Ishikawa (cell line): ENCODE measurements around the gene SAP30.
A peak's percentile ranks its signal among the peaks of the same experiment; 100 is the strongest.

Experiments used
- CEBPB ChIP-seq: IDR thresholded peaks from 2 replicates; pipeline ENCODE4 v1.6.1; 2012
- CREB1 ChIP-seq: IDR thresholded peaks from 2 replicates; pipeline ENCODE4 v1.6.1; 2012; ENCODE audit warnings: low read depth
- EGR1 ChIP-seq: IDR thresholded peaks from 2 replicates; pipeline ENCODE4 v1.6.1; 2012
- EP300 ChIP-seq: IDR thresholded peaks from 2 replicates; pipeline ENCODE4 v1.6.1; 2012; ENCODE audit warnings: borderline replicate concordance
- FOXM1 ChIP-seq: IDR thresholded peaks from 2 replicates; pipeline ENCODE4 v1.6.1; 2012; ENCODE audit warnings: low read depth, borderline replicate concordance
- NFIC ChIP-seq: IDR thresholded peaks from 2 replicates; pipeline ENCODE4 v1.6.1; 2012
- RAD21 ChIP-seq: IDR thresholded peaks from 2 replicates; pipeline ENCODE4 v1.6.1; 2012; ENCODE audit warnings: low read depth
- TAF1 ChIP-seq: IDR thresholded peaks from 2 replicates; pipeline ENCODE4 v1.6.1; 2012; ENCODE audit warnings: low read depth, mild to moderate bottlenecking
- TCF12 ChIP-seq: IDR thresholded peaks from 2 replicates; pipeline ENCODE4 v1.6.1; 2012; ENCODE audit warnings: low read depth
- TEAD4 ChIP-seq: IDR thresholded peaks from 2 replicates; pipeline ENCODE4 v1.6.1; 2012
- YY1 ChIP-seq: IDR thresholded peaks from 2 replicates; pipeline ENCODE4 v1.6.1; 2012; ENCODE audit warnings: low read depth
- ZBTB7A ChIP-seq: IDR thresholded peaks from 2 replicates; pipeline ENCODE4 v1.6.1; 2012; ENCODE audit warnings: low read depth
- TF ChIP-seq, protein P1 (sequence below): IDR thresholded peaks from 2 replicates; pipeline ENCODE4 v1.6.1; 2012
- TF ChIP-seq, protein P2 (sequence below): IDR thresholded peaks from 2 replicates; pipeline ENCODE4 v1.6.1; 2012; ENCODE audit warnings: low read depth, mild to moderate bottlenecking
- TF ChIP-seq, protein P3 (sequence below): IDR thresholded peaks from 2 replicates; pipeline ENCODE4 v1.6.1; 2012

Gene SAP30

DNA sequence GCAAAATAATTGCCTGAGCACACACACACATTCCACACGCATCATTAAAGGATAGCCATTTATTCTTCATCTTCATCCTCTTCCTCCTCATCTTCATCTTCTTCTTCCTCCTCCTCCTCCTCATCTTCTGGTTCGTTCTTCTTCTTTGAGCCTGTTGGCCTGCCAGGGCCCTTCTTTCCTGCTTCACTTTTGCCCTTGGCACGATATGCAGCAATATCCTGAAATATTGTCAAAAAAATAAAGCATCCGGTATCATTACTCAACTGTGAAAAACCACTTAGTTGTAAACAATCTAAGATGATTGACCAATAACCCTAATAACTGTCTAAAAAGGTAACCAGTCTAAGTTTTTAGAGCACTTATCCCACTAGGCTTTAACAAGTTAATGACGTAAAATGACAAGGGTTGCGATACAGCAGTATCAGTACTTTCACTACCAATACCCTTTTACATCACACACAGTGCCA is 38.7 kb upstream of the SAP30 start:
- TF ChIP-seq FOXM1 (no peak), TAF1 (no peak), TEAD4 (no peak), EGR1 (no peak), EP300 (no peak), NFIC (no peak), RAD21 (no peak), YY1 (no peak), ZBTB7A (no peak), CEBPB (no peak), CREB1 (no peak), TCF12 (no peak)
- TF ChIP-seq, protein P1, sequence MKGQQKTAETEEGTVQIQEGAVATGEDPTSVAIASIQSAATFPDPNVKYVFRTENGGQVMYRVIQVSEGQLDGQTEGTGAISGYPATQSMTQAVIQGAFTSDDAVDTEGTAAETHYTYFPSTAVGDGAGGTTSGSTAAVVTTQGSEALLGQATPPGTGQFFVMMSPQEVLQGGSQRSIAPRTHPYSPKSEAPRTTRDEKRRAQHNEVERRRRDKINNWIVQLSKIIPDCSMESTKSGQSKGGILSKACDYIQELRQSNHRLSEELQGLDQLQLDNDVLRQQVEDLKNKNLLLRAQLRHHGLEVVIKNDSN = no peak
- TF ChIP-seq, protein P2, sequence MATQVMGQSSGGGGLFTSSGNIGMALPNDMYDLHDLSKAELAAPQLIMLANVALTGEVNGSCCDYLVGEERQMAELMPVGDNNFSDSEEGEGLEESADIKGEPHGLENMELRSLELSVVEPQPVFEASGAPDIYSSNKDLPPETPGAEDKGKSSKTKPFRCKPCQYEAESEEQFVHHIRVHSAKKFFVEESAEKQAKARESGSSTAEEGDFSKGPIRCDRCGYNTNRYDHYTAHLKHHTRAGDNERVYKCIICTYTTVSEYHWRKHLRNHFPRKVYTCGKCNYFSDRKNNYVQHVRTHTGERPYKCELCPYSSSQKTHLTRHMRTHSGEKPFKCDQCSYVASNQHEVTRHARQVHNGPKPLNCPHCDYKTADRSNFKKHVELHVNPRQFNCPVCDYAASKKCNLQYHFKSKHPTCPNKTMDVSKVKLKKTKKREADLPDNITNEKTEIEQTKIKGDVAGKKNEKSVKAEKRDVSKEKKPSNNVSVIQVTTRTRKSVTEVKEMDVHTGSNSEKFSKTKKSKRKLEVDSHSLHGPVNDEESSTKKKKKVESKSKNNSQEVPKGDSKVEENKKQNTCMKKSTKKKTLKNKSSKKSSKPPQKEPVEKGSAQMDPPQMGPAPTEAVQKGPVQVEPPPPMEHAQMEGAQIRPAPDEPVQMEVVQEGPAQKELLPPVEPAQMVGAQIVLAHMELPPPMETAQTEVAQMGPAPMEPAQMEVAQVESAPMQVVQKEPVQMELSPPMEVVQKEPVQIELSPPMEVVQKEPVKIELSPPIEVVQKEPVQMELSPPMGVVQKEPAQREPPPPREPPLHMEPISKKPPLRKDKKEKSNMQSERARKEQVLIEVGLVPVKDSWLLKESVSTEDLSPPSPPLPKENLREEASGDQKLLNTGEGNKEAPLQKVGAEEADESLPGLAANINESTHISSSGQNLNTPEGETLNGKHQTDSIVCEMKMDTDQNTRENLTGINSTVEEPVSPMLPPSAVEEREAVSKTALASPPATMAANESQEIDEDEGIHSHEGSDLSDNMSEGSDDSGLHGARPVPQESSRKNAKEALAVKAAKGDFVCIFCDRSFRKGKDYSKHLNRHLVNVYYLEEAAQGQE = no peak
- TF ChIP-seq, protein P3, sequence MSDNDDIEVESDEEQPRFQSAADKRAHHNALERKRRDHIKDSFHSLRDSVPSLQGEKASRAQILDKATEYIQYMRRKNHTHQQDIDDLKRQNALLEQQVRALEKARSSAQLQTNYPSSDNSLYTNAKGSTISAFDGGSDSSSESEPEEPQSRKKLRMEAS = no peak

DNA sequence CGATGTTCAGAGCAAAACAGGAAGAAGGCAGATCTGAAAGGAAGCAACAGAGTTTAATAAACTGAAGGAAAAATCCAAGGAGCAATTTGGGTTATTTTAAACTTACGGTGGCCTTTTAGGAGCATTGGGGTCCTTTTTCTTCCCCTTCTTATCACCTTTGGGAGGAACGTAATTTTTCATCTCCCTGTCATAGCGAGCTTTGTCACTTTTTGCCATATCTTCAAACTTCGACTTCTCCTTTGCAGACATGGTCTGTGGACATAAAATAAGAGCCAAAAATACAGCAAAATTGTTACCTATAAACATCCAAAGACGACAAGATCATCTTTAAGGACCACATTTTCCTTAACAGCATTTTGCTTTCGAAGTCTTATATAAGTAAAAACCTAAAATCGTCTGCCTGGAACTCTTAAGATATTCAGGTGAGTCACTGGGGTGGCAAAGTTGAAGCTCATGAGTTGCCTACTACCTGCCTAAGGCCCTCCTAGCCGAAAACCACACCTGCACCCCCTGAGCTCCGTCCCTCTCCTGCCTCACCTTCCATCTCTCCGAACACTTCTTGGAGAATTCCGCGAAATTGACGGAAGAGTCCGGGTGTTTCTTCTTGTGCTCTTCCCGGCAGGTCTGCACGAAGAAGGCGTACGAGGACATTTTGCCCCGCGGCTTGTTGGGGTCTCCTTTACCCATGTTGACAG is 37.6 kb upstream of the SAP30 start:
- no peak for TF ChIP-seq EGR1
- TF ChIP-seq YY1 = no peak
- no peak for TF ChIP-seq TAF1
- TF ChIP-seq NFIC = no peak
- TF ChIP-seq FOXM1 = no peak
- no peak for TF ChIP-seq CEBPB
- TF ChIP-seq, protein P3 = no peak
- TF ChIP-seq RAD21 = no peak
- no peak for TF ChIP-seq CREB1

DNA sequence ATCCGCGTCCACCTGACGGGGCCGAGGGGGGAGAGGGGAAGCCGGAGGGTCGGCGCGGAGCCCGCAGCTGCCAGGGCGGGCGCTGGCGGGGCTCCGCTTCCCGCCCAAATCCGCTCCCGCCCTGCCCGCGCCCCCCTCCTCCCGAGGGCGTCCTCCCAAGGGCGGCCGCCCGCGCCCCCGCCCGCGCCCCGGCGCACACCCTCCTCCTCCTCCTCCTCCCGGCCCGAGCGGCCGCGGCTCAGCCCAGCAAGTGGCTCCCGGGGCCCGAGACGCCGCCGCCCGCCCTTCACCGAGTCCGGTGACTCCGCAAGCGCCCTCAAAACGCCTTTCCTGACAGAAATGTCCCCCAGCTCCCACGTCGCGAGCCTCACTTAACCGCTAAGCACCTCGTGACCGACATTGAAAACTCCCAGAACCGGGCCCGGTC is 37.1 kb upstream of the SAP30 start:
- TF ChIP-seq EGR1 (peak; percentile 51; the same call in 1 of the 2 replicates), TAF1 (no peak)
- TF ChIP-seq, protein P3 = no peak

DNA sequence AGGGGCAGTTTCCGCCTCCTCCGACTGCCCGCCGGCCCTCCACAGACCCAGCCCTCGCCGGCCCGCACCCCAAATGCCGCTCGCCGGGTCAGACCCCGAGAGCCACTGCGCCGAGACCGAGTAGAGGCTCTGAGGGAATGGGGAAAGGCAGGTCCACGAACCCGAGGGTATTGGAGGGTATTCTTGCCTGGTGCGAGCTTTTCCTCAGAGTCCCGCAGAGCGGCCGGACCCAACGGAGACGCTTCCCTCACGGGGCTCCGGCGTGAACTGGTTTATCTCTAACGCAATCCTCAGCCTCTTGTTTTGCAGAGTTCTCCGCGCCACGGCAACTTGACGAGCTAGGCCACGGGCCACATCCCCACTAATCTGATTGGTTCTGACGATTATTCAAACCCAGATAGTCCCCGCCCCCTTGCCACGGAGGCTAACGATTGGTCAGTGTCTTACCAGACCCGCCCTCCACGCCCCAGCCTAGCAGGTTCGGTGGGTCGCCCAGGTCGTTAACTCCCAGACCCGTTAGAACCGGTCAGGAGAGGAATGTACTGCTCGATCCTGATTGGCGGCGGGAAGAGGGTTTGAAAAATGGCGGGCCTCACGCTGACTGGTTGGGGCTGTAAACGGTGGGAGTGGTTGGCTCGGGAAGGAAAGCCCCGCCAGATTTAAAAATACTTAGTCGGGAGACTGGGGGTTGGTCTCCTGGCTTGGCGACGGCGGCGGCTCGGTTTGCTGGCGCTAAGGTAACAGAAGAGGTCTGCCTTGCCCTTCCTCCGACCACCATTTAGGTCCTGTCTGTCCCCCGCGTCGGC is 36.5 kb upstream of the SAP30 start, which contains the start of gene HMGB2:
Gene HMGB2 (minus strand): TSS at position 274 of the 806 bp plus-strand sequence. CDS start 709 bp downstream, outside the sequence.
- TF ChIP-seq TAF1 = peak; percentile 89
- peak; percentile 33; the same call in 1 of the 2 replicates for TF ChIP-seq CREB1
- TF ChIP-seq, protein P3 = peak; percentile 73
- TF ChIP-seq YY1 = peak; percentile 30; the same call in 1 of the 2 replicates
- no peak; the same call in 1 of the 2 replicates for TF ChIP-seq EP300
- TF ChIP-seq TEAD4 = peak; percentile 69
- TF ChIP-seq CEBPB = peak; percentile 85
- TF ChIP-seq FOXM1 = peak; percentile 99
- TF ChIP-seq NFIC = no peak; the same call in 1 of the 2 replicates
- TF ChIP-seq, protein P1 = peak; percentile 61; the same call in 1 of the 2 replicates
- no peak for TF ChIP-seq ZBTB7A

DNA sequence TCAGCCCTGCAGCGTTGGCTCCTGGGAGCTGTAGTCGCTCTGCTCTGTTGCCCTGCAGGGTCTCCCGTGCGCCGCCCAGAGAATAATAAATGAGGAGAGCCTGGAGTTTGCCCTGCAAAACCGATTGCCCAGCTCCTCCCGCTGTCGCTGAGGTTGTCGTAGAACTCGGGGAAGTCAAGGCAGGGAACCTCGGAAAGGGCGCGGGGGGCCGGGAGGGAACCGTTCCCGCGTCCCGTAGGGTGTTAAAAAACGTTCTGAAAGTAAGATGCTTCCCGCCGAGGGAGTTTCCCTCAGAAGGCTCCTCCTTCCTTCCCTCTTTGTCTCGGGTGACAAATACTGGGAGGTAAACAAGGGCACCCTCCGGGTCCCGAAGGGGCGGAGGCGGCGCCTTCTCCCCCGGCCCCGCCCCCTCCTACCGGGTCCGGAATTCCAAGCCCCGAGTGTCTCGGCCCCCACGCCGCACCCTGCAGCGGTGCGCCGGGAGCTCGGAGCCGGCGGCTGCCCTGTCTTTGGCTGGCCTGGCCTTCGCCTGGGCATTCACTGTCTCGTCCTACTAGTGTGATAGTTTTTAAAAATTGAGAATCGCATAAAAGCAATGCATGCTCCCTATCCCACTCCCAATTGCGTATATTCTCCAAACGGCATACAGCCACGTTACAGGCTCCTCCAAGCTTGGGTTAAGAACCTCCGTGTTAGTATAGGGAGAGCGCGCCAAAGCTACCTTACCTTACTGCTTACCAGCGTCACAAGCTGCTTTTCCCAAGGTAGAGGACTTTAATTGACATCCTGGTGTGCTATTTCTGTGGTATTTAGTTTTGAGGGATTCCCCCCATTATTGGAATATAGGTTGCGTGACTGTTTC is 35.6 kb upstream of the SAP30 start:
- TF ChIP-seq YY1 (peak; percentile 22; the same call in 1 of the 2 replicates), CREB1 (no peak), EP300 (no peak), TEAD4 (peak; percentile 79), RAD21 (no peak), EGR1 (no peak), ZBTB7A (peak; percentile 69; the same call in 1 of the 2 replicates), CEBPB (no peak), TCF12 (peak; percentile 62; the same call in 1 of the 2 replicates), NFIC (0 out of 2 replicates have a peak, but pooled peaks have one; percentile 15), FOXM1 (no peak), TAF1 (peak; percentile 61; the same call in 1 of the 2 replicates)
- TF ChIP-seq, protein P3 = no peak; the same call in none of the 2 replicates
- TF ChIP-seq, protein P1 = no peak
- TF ChIP-seq, protein P2 = no peak
